ENCODE measurements around the gene MTHFD1L. TPM values are rescaled to one million over a fixed set of nuclear protein-coding genes. Genes with fewer than 3 reads are reported as not detected.
A peak's percentile ranks its signal among the peaks of the same experiment; 100 is the strongest.

MTHFD1L gene
- total RNA-seq, 4 donors from 2014 or later = 0.35 to 1.6 (median 0.59) TPM; not detected in 1

DNA sequence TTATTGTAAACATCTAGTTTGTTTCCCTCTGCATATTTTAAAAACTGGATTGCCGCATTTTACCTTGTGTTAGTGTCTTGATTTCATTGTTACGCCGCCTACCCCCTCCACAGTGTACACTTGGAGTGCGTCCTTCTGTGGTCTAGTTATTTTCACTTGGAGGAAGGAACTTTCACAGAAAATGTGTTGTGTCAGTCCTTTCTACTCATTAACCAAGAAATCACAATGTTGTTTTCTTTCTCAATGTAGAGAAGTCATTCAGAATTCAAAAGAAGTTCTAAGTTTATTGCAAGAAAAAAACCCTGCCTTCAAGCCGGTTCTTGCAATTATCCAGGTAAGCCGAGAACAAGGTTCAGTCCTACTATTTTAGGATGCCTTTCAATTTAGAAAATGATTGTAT is 10.3 kb downstream of the MTHFD1L start:
- Histone ChIP-seq H3K36me3 (no peaks in the 10 kb centered on the region), H3K27me3 (no peaks in the 10 kb centered on the region), H3K27ac (no peak overlapping the region), H3K4me3 (no peak overlapping the region), H3K4me1 (peaks cover 0 to 3% of the 10 kb centered on the region in 2 donors), H3K9me3 (no peaks in the 10 kb centered on the region)
- in situ Hi-C loops (cut with MboI; ENCODE audit: low sequenced_read_pairs in 4 of 4) = loop anchor here in 2 of 4 donors (25.0 kb wide), 1 partner anchor 611 kb away; the partner anchor contains the start of gene CCDC170 (in 2 of the 2)
- intact Hi-C loops (cut with DNase I; ENCODE audit: low total_unique reads) = no loop called here
- no peak for ATAC-seq
- DNase-seq = no peak
- no peak for TF ChIP-seq POLR2A (IDR thresholded peaks at IDR 0.05)
- TF ChIP-seq, protein P1, sequence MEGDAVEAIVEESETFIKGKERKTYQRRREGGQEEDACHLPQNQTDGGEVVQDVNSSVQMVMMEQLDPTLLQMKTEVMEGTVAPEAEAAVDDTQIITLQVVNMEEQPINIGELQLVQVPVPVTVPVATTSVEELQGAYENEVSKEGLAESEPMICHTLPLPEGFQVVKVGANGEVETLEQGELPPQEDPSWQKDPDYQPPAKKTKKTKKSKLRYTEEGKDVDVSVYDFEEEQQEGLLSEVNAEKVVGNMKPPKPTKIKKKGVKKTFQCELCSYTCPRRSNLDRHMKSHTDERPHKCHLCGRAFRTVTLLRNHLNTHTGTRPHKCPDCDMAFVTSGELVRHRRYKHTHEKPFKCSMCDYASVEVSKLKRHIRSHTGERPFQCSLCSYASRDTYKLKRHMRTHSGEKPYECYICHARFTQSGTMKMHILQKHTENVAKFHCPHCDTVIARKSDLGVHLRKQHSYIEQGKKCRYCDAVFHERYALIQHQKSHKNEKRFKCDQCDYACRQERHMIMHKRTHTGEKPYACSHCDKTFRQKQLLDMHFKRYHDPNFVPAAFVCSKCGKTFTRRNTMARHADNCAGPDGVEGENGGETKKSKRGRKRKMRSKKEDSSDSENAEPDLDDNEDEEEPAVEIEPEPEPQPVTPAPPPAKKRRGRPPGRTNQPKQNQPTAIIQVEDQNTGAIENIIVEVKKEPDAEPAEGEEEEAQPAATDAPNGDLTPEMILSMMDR (IDR thresholded peaks at IDR 0.05 in 4 of 5, conservative IDR thresholded peaks at IDR 0.05 in 1 of 5) = no peak

DNA sequence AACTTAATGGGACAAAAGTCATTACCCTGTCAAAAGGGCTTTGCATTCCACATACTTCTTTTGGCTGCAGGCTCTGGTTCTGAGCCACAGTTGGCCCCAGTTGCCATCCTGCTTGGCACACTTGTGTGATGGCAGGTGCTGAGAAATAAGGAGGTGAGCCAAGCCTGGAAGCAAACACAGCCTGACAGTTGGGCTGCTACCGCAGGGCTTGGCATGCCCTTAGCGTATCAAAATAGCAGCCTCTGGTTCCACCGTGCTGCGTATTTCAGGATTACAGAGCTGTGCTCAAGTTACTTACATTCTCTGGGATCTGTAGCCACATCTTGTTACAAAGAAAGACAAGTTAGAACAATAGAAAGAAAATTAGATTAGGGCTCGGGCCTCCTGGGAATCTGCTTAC is 11.1 kb downstream of the MTHFD1L start:
- no peaks in the 10 kb centered on the region for H3K9me3 ChIP-seq
- intact Hi-C loops (cut with DNase I; ENCODE audit: low total_unique reads) = no loop called here
- TF ChIP-seq POLR2A (IDR thresholded peaks at IDR 0.05) = no peak
- TF ChIP-seq, protein P1 (IDR thresholded peaks at IDR 0.05 in 4 of 5, conservative IDR thresholded peaks at IDR 0.05 in 1 of 5) = peak in 1 of 5 experiments; percentile 16
- DNase-seq = peak; percentile 72
- H3K4me1 ChIP-seq = peaks cover 0 to 3% of the 10 kb centered on the region in 2 donors
- H3K27me3 ChIP-seq = no peaks in the 10 kb centered on the region
- H3K27ac ChIP-seq = no peak overlapping the region
- H3K4me3 ChIP-seq = no peak overlapping the region
- ATAC-seq = peak; percentile 98
- in situ Hi-C loops (cut with MboI; ENCODE audit: low sequenced_read_pairs in 4 of 4) = loop anchor here in 2 of 4 donors (25.0 kb wide), 1 partner anchor 611 kb away; the partner anchor contains the start of gene CCDC170 (in 2 of the 2)
- no peaks in the 10 kb centered on the region for H3K36me3 ChIP-seq

DNA sequence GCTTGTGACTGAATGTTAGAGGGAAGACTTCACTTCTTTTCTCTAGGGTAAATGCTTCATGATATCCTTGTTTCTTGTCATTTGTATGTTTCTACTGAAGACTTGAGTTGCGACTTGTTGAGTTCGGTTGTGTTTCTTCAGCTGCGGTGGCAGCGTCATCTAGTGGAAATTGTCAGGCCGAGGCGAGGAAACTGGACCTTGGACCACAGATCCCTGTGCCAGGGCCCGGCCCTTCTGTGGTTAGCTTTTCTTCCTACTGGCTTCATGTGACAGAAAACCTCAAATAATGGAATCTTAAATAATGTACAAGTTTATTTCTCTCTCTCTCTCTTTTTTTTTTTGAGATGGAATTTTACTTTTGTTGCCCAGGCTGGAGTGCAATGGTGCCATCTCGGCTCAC is 12.4 kb downstream of the MTHFD1L start:
- intact Hi-C loops (cut with DNase I; ENCODE audit: low total_unique reads) (no loop called here), in situ Hi-C loops (cut with MboI; ENCODE audit: low sequenced_read_pairs in 4 of 4) (loop anchor here in 2 of 4 donors (25.0 kb wide), 1 partner anchor 609 kb away; the partner anchor contains the start of gene CCDC170 (in 2 of the 2))
- H3K27ac ChIP-seq = no peak overlapping the region
- H3K9me3 ChIP-seq = no peaks in the 10 kb centered on the region
- no peaks in the 10 kb centered on the region for H3K27me3 ChIP-seq
- TF ChIP-seq, protein P1 (IDR thresholded peaks at IDR 0.05 in 4 of 5, conservative IDR thresholded peaks at IDR 0.05 in 1 of 5) = no peak
- no peak for TF ChIP-seq POLR2A (IDR thresholded peaks at IDR 0.05)
- DNase-seq (no peak), ATAC-seq (no peak)
- peaks cover 0 to 3% of the 10 kb centered on the region in 2 donors for H3K4me1 ChIP-seq
- no peaks in the 10 kb centered on the region for H3K36me3 ChIP-seq
- no peak overlapping the region for H3K4me3 ChIP-seq

DNA sequence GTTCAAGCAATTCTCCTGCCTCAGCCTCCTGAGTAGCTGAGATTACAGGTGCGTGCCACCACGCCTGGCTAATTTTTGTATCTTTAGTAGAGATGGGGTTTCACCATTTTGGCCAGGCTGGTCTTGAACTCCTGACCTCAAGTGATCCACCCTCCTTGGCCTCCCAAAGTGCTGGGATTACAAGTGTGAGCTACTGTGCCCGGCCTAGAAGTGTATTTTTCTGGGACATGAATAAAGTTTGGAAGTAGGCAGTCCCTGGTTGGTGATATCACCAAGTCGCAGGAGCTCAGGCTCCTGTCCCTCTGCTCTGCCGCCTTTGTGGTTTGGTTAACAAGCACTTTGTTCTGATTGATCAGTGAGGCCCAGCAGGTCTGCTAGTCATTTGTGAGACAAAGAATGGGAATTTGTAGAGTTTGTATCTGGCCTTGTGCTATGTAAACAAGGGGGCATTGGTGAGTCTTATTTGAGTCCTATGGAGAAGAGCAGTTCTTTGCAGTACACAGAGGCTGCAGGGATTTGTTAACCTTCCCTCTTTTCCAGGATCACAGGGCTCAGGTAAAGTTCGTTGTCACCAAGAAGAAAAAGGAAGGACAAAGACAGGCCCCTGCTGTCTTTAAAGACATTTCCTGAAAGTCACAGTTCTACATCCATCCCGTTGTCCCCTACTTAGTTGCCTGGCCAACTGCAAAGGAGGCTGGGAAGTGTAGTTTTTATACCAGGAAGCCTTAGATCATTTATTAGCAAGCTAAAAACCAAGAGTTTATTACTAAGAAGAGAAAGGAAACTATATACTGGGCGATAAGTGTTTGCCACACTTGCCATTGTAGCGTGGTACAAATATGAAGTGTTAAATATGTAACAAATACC is 13.1 kb downstream of the MTHFD1L start:
- ATAC-seq = no peak
- no peak overlapping the region for H3K27ac ChIP-seq
- H3K9me3 ChIP-seq = no peaks in the 10 kb centered on the region
- DNase-seq = no peak
- peaks cover 0 to 3% of the 10 kb centered on the region in 2 donors for H3K4me1 ChIP-seq
- H3K27me3 ChIP-seq = no peaks in the 10 kb centered on the region
- in situ Hi-C loops (cut with MboI; ENCODE audit: low sequenced_read_pairs in 4 of 4) = loop anchor here in 2 of 4 donors (25.0 kb wide), 1 partner anchor 609 kb away; the partner anchor contains the start of gene CCDC170 (in 2 of the 2)
- no peak overlapping the region for H3K4me3 ChIP-seq
- TF ChIP-seq, protein P1 (IDR thresholded peaks at IDR 0.05 in 4 of 5, conservative IDR thresholded peaks at IDR 0.05 in 1 of 5) = no peak
- no peak for TF ChIP-seq POLR2A (IDR thresholded peaks at IDR 0.05)
- H3K36me3 ChIP-seq = no peaks in the 10 kb centered on the region
- intact Hi-C loops (cut with DNase I; ENCODE audit: low total_unique reads) = no loop called here
